HG03442 (cell line): ENCODE results near the gene APC.
A peak's percentile ranks its signal among the peaks of the same experiment; 100 is the strongest.
"Not testable (repeated sequence)": the region's sequence is repeated elsewhere in the genome, so short reads cannot be mapped to it uniquely, and the experiment has no call there.

Experiments
- ATAC-seq: cut with Tn5 transposase; IDR thresholded peaks from one replicate; pipeline ENCODE4 v1.9.1; 2021; ENCODE audit warnings: mild to moderate bottlenecking, moderate library complexity; ENCODE audit not compliant: unreplicated experiment

The APC gene

DNA sequence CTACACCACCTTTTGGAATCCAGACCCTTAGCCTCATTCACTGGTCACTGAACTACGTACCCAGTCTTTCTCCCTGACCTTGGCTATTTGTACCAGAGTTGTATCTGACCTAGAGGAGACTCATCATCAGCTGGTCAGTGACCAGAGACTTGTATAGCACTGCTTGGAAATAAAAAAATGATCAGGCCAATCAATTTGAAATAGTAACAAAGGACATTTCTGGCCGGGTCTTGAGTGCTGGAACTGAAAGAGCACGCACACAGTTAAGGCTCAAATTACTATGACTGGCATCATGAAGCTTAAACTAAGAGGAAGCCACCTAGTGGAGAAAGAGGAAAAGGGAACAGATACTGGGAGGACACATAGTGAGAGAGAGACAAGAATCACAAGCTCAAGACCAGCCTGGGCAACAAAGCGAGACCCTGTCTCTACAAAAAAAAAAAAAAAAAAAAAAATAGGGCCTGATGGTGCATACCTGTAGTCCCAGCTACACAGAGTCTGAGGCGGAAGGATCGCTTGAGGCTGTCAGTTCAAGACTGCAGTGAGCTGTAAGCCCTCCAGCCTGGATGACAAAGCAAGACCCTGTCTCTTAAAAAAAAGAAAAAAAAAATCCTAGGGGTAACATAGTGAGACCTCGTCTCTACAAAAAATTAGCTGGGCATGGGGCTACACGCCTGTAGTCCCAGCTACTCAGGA lies 110.6 kb downstream of the APC start:
- peak; percentile 99 for ATAC-seq

DNA sequence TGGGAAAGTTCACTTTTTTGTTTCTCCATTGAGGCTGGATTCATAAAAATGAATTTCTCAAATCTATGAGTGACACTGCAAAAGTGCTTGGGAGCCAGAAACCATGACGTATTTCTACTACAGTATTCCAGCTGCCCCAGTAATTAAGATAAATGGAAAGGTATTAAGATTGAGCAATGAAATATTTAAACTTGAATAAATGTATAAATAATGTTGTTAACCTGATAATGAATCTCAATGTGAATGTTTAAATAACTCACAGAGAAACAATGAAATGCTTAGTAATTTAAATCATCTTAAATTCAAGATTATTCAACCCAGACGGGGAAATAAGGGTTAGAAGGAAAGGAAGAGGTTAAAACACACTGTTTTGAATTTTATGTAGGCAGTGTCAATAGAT lies 112.2 kb downstream of the APC start:
- ATAC-seq: no peak

- ATAC-seq: no peak
Observed at GRCh38 chr5:112854651-112855050, 117.0 kb downstream of the APC start.

- no peak for ATAC-seq
Observed at GRCh38 chr5:112857866-112858265, 120.2 kb downstream of the APC start.

DNA sequence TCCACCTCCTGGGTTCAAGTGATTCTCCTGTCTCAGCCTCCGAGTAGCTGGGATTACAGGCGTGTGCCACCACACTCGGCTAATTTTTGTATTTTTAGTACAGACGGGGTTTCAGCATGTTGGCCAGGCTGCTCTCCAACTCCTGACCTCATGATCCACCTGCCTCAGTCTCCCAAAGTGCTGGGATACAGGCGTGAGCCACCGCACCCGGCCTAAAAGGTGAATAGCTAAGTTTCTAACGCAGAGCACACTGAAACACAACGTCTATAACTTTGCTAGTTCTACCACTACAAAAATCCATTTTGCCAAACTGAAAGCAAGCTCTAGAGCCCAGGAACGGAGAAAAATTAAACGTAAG lies 122.9 kb downstream of the APC start:
- ATAC-seq: not testable (repeated sequence)

DNA sequence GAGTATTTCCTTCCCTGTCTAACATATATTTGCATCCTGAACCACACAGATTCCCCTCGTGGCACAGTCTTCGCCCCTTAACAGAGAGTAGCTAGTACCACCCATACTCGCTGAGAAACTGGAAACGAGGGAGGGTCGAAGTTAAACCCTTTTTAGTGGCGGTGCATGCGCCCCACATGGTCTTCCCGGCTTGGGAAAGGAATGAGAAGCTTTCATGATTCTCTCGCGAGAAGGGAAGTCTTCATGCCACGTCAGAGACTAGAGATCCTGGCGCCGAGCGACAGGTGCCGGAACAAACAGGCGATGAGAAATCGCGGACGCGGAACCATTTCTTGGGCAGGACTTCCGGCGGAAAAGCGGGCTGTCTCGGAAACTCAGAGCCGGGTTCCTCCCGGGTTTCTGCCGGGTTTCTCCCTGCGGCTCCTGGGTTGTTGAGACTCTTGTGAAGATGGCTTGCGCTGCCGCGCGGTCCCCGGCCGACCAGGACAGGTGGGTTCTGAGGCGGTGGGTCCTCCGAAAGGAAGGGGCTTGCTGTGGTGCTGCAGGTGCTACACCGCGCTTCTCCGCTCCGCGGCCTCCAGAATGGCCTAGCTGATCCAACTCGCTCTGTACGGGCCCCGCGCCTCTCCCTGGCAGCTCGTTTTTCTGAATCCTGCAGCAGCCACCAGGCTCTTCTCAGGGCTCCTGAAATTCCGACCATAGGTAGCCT lies 123.4 kb downstream of the APC start, which contains the start of gene SRP19:
SRP19 (plus strand) TSS at position 359 of the 709 bp plus-strand sequence; CDS start at position 449, 90 bp downstream.
- ATAC-seq: peak; percentile 97

- ATAC-seq: no peak
Observed at GRCh38 chr5:112861638-112861985, 123.9 kb downstream of the APC start.

DNA sequence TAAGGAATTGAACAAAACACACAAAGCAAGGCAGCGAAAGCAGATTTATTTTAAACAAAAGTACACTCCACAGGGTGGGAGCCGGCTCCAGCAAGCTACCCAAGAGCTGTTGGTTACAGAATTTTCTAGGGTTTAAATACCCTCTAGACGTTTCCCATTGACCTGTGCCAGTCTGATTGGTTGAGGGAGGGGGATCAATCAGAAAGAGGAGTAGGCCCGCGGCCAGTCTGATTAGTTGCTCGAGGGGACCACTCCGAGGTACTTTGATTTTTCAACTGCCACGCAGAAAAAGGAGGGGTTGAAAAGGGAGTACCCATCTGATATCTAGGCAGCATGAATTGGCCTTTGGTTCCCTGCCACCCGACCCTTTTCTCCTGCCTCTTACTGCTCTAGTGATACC lies 124.4 kb downstream of the APC start:
- no peak for ATAC-seq

GRCh38 chr5:112863549-112863948 lies 125.9 kb downstream of the APC start:
- ATAC-seq: no peak

- no peak for ATAC-seq
Observed at GRCh38 chr5:112865128-112865527, 127.4 kb downstream of the APC start.

DNA sequence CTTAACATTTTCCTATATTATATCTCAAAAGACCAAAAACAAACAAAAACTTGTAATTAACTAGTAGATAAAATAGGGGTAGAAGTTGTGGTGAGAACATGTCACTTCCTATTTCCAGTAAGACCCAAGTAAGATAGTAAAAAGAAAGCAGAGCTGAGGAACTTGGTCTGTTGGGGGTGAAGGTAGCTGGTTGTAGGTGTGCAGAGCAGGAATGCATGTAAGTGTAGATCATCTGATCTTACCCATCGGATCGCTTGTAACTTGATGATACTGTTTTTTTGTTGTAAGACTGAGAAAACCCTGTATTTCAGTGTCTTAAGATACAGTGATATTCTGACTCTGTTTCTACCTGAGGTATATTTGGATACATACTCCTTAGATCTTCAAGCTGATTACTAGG lies 129.1 kb downstream of the APC start:
- ATAC-seq: no peak

DNA sequence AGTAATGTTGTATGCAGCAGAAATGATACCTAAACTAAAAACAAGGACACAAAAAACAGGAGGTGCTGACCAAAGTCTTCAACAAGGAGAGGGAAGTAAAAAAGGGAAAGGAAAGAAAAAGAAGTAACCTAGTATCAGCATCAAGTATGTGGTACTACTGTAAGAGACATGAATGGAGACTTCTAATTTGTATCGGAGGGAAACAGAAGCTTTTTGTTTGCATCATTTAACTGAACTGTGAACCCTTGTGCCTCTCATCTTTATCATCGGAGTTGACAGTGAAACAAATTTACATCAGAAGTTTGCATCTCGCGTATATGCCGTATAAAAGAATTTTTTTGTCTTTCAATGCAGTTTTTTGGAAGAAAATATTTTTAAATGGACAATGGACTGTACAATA lies 129.7 kb downstream of the APC start:
- ATAC-seq: no peak

GRCh38 chr5:112869948-112870347 lies 132.3 kb downstream of the APC start:
- peak; percentile 69 for ATAC-seq

GRCh38 chr5:112870966-112871365 lies 133.3 kb downstream of the APC start:
- no peak for ATAC-seq

DNA sequence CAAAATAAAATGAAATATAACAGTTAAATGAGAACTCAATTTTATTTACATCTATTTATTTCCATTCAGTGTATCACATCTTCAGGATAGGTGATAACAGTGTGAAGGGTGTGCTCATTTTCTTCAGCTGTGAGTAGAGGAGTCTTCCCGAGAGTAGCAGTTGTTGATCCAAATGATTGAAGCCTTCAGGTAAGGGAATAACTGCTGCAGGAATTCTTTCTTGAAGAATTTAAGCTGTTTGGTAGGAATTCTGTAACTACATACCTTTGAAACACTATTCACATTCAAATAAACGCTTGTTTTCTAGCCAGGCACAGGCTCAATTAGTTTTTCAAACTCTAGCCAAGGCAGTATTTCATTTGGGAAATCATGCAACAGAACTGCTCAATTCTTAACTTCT lies 138.7 kb downstream of the APC start:
- ATAC-seq: no peak

GRCh38 chr5:112878101-112878500 lies 140.4 kb downstream of the APC start:
- ATAC-seq: no peak

DNA sequence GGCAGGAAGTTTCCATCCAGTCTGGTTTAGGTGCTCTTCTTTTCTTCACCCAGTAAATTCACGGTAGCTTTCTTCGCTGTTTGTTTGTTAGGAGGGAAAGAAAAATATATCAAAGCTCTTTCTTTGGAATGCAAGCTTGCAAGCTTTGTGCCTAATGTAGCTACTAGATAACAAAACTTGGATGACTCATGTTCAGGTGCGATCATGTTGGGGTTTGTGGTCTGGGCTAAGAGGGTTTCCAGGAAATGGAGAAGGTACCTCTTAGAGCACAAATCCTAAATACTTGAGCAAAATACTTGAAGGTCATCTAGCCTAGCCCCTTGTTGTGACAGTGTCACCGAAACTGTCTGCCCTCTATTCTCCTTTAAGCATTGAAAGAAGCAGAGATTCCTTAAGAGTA lies 141.1 kb downstream of the APC start:
- ATAC-seq: no peak

- ATAC-seq: no peak
Observed at GRCh38 chr5:112880219-112880964, 142.7 kb downstream of the APC start.

GRCh38 chr5:112883192-112883591 lies 145.5 kb downstream of the APC start:
- ATAC-seq: no peak

DNA sequence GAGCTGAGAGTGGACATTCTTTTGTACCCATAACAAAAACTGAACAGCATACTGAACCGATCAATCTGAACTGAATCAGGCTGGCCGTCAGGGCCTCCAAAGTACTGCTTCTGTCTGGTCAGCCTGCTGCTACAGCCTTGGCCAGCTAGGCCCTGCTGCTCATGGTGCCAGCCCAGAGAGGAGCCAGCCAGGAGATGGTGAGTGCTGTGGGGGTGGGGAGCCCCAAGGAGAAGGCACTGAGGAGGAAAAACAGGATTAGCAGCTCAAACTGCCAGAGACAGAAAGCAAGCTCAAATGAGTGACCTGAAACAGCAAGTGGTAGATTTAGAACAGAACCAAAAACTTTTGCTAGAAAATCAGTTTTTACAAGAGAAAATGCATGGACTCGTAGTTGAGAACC lies 147.3 kb downstream of the APC start:
- ATAC-seq: no peak

GRCh38 chr5:112886975-112887374 lies 149.3 kb downstream of the APC start:
- no peak for ATAC-seq

- not testable (repeated sequence) for ATAC-seq
Observed at GRCh38 chr5:112892066-112892465, 154.4 kb downstream of the APC start.
